Osteoblast (primary cell): Measurements from ENCODE around the gene IMMP1L. TPM values are rescaled to one million over a fixed set of nuclear protein-coding genes. Genes with fewer than 3 reads are reported as not detected.
A peak's percentile ranks its signal among the peaks of the same experiment; 100 is the strongest.

ENCODE experiments used
- DNase-seq: peaks from one replicate; pipeline ENCODE4 v3.0.0; 2011; ENCODE audit warnings: low spot score, mixed read lengths; ENCODE audit not compliant: insufficient read length; ENCODE audit errors: missing footprints
- H2AFZ ChIP-seq: 2 replicates; pipeline ENCODE4 v1.6.0; 2011; ENCODE audit warnings: mild to moderate bottlenecking, low read length
- H3K27ac ChIP-seq: 2 replicates; pipeline ENCODE4 v1.5.1; 2011; ENCODE audit warnings: mild to moderate bottlenecking, low read depth, low read length, moderate library complexity
- H3K27me3 ChIP-seq: 2 replicates; pipeline ENCODE4 v1.6.0; 2012; ENCODE audit warnings: mild to moderate bottlenecking, control low read depth, inconsistent platforms, low read length, moderate library complexity; ENCODE audit not compliant: insufficient read depth
- H3K36me3 ChIP-seq: 2 replicates; pipeline ENCODE4 v1.5.1; 2011; ENCODE audit warnings: mild to moderate bottlenecking, low read length, control low read depth, moderate library complexity; ENCODE audit not compliant: insufficient read depth
- H3K4me1 ChIP-seq: 2 replicates; pipeline ENCODE4 v1.5.1; 2011; ENCODE audit warnings: mild to moderate bottlenecking, low read length, control low read depth, moderate library complexity; ENCODE audit not compliant: insufficient read depth
- H3K4me2 ChIP-seq: 2 replicates; pipeline ENCODE4 v1.6.0; 2011; ENCODE audit warnings: mild to moderate bottlenecking, low read length; ENCODE audit not compliant: insufficient read depth
- H3K4me3 ChIP-seq: fragments of 200-600 bp; sonication (generic); 3 replicates; pipeline ENCODE4 v1.5.1; 2012; ENCODE audit warnings: mild to moderate bottlenecking, low read length, inconsistent platforms; ENCODE audit not compliant: insufficient read depth
- H3K79me2 ChIP-seq: 2 replicates; pipeline ENCODE4 v1.6.0; 2012; ENCODE audit warnings: mild to moderate bottlenecking, low read length, control low read depth, inconsistent platforms; ENCODE audit not compliant: insufficient read depth
- H3K9me3 ChIP-seq: 2 replicates; pipeline ENCODE4 v1.5.1; 2011; ENCODE audit warnings: low read depth, low read length, control low read depth
- H4K20me1 ChIP-seq: 2 replicates; pipeline ENCODE4 v1.6.0; 2012; ENCODE audit warnings: mild to moderate bottlenecking, low read length, control low read depth; ENCODE audit not compliant: insufficient read depth
- CTCF ChIP-seq: IDR thresholded peaks from 2 replicates; pipeline ENCODE4 v1.5.1; 2011; ENCODE audit warnings: mild to moderate bottlenecking, low read depth, low read length, moderate library complexity; ENCODE audit errors: extremely low read depth
- total RNA-seq: library from RNA; depleted of rRNA; stranded (reverse); fragments of >200 nt; gene quantifications from 2 replicates; pipeline ENCODE4 v1.2.3, GENCODE V29; 2012

The IMMP1L gene
- total RNA-seq, 1 donor, result 8.7 TPM

- DNase-seq, result peak; percentile 10
- peaks cover 9% of the 10 kb centered on the region for H4K20me1 ChIP-seq
- H3K9me3 ChIP-seq, result no peaks in the 10 kb centered on the region
- H3K36me3 ChIP-seq, result no peaks in the 10 kb centered on the region
- no peak overlapping the region for H3K27ac ChIP-seq
- no peaks in the 10 kb centered on the region for H3K27me3 ChIP-seq
- TF ChIP-seq CTCF, result peak; percentile 59
- peaks cover 9% of the 10 kb centered on the region for H3K4me1 ChIP-seq
- H3K4me2 ChIP-seq, result no peak overlapping the region
- no peaks in the 10 kb centered on the region for H3K79me2 ChIP-seq
- no peak overlapping the region for H3K4me3 ChIP-seq
- no peak overlapping the region for H2AFZ ChIP-seq
Observed at GRCh38 chr11:31487848-31488247, 21.6 kb downstream of the IMMP1L start.

- H3K27me3 ChIP-seq, result no peaks in the 10 kb centered on the region
- DNase-seq, result no peak
- no peak overlapping the region for H3K4me3 ChIP-seq
- no peak overlapping the region for H2AFZ ChIP-seq
- no peak overlapping the region for H3K27ac ChIP-seq
- no peak overlapping the region for H3K4me2 ChIP-seq
- TF ChIP-seq CTCF, result no peak
- no peaks in the 10 kb centered on the region for H3K4me1 ChIP-seq
- no peaks in the 10 kb centered on the region for H3K9me3 ChIP-seq
- no peaks in the 10 kb centered on the region for H3K36me3 ChIP-seq
- H3K79me2 ChIP-seq, result peaks cover 2% of the 10 kb centered on the region
- peaks cover 4% of the 10 kb centered on the region for H4K20me1 ChIP-seq
Observed at GRCh38 chr11:31484497-31484896, 24.9 kb downstream of the IMMP1L start.

GRCh38 chr11:31480930-31481329 lies 28.5 kb downstream of the IMMP1L start:
- Histone ChIP-seq H3K27ac (no peak overlapping the region), H3K79me2 (peaks cover 6% of the 10 kb centered on the region), H4K20me1 (peaks cover 5% of the 10 kb centered on the region), H3K4me1 (no peaks in the 10 kb centered on the region), H2AFZ (no peak overlapping the region), H3K4me2 (no peak overlapping the region), H3K36me3 (no peaks in the 10 kb centered on the region), H3K9me3 (no peaks in the 10 kb centered on the region), H3K4me3 (no peak overlapping the region), H3K27me3 (no peaks in the 10 kb centered on the region)
- no peak for TF ChIP-seq CTCF
- DNase-seq, result no peak

GRCh38 chr11:31479066-31479465 lies 30.4 kb downstream of the IMMP1L start:
- no peaks in the 10 kb centered on the region for H3K36me3 ChIP-seq
- H3K4me2 ChIP-seq, result no peak overlapping the region
- H3K9me3 ChIP-seq, result no peaks in the 10 kb centered on the region
- TF ChIP-seq CTCF, result no peak
- H3K4me3 ChIP-seq, result no peak overlapping the region
- H2AFZ ChIP-seq, result no peak overlapping the region
- H3K27me3 ChIP-seq, result no peaks in the 10 kb centered on the region
- no peaks in the 10 kb centered on the region for H3K4me1 ChIP-seq
- H4K20me1 ChIP-seq, result peaks cover 5% of the 10 kb centered on the region
- no peak for DNase-seq
- H3K27ac ChIP-seq, result no peak overlapping the region
- peaks cover 6% of the 10 kb centered on the region for H3K79me2 ChIP-seq
